Posterior vena cava (tissue), 2 donors: ENCODE data around the gene DAZ1. TPM values are rescaled to one million over a fixed set of nuclear protein-coding genes. Genes with fewer than 3 reads are reported as not detected.
"Not testable (repeated sequence)": the region's sequence is repeated elsewhere in the genome, so short reads cannot be mapped to it uniquely, and the experiment has no call there.

Source experiments
- DNase-seq: peaks from one replicate; pipeline ENCODE4 v3.0.0-alpha.2; 2020; ENCODE audit warnings: low spot score
- intact Hi-C, 2 donors: fragments of 100-400 bp; cut with DNase I; formaldehyde crosslinking; loops; one replicate each; pipeline versions ENCODE4 v1.14.1 to v1.14.2; 2022 to 2023
- long read RNA-seq, 2 donors: library from polyadenylated mRNA; unstranded; transcript quantifications; one replicate each; pipeline ENCODE4 v2.0.0, GENCODE V29; 2020 to 2021
- total RNA-seq, 2 donors: library from RNA; stranded (reverse); fragmentation: NEBNext Ultra II Directional; extraction: Animal tissue kit (Norgen Biotek cat#: 25700); gene quantifications; one replicate each; pipeline ENCODE4 v1.2.1, GENCODE V29; 2021
- donor health status: DM: yes; HTN: yes; CAD: no.
- donor health status: DM: yes; HTN: yes; CAD: no.

DAZ1 gene, protein sequence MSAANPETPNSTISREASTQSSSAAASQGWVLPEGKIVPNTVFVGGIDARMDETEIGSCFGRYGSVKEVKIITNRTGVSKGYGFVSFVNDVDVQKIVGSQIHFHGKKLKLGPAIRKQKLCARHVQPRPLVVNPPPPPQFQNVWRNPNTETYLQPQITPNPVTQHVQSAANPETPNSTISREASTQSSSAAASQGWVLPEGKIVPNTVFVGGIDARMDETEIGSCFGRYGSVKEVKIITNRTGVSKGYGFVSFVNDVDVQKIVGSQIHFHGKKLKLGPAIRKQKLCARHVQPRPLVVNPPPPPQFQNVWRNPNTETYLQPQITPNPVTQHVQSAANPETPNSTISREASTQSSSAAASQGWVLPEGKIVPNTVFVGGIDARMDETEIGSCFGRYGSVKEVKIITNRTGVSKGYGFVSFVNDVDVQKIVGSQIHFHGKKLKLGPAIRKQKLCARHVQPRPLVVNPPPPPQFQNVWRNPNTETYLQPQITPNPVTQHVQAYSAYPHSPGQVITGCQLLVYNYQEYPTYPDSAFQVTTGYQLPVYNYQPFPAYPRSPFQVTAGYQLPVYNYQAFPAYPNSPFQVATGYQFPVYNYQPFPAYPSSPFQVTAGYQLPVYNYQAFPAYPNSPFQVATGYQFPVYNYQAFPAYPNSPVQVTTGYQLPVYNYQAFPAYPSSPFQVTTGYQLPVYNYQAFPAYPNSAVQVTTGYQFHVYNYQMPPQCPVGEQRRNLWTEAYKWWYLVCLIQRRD
- not detected for total RNA-seq
- long read RNA-seq, donor 1 = 0 reads
- long read RNA-seq, donor 2 = 0 reads

DNA sequence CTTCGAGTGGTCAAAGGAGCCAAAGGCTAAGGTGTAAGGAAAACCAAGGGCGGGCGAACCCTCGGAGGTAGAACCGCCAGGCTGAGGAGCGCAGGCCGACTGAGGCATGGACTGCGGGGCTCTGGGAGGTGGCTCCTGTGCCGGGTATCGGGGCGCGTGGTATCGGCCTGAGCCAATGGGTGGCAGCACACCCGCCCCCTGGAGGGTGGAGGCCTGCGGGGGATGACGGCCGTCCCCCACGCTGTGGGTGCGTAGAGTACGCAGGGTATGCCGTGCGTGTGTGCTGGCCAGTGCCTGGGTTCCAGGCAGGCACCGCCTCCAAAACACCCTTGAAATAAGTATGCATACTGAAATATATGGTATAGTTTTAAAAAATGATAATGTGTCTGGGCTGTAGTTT lies at the start of gene DAZ1:
Gene DAZ1 (minus strand): TSS at position 101 of the 400 bp plus-strand sequence. CDS start 208 bp downstream, outside the sequence.
- intact Hi-C loops, DNase-seq: not testable (repeated sequence)

DNA sequence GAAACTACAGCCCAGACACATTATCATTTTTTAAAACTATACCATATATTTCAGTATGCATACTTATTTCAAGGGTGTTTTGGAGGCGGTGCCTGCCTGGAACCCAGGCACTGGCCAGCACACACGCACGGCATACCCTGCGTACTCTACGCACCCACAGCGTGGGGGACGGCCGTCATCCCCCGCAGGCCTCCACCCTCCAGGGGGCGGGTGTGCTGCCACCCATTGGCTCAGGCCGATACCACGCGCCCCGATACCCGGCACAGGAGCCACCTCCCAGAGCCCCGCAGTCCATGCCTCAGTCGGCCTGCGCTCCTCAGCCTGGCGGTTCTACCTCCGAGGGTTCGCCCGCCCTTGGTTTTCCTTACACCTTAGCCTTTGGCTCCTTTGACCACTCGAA lies 20.4 kb upstream of the DAZ1 start, which contains the start of gene DAZ2:
Gene DAZ2 (plus strand): TSS at position 301 of the 400 bp plus-strand sequence. CDS start 208 bp downstream, outside the sequence.
- DNase-seq, intact Hi-C loops: not testable (repeated sequence)

DNA sequence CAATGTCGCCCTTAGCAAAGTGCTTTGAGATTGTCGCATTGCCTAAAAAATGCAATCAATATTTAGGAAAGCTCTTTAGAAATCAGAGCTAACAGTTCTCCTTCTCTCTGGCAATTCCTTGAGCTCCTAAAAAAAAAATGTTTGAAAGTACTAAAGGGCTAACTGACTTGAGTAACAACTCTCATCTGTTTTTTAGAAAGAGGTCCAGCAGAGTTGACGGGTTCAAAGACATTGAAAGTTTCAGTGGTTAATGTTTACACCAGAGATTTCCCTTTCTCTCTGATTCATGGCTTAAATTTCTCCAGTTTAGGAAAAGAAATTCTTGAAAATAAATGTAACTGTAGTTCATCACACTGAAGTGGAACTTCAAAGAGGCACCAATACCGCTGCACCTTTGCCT lies 11.9 kb upstream of the DAZ1 start:
- intact Hi-C loops, DNase-seq: not testable (repeated sequence)

- intact Hi-C loops, DNase-seq: not testable (repeated sequence)
Measured at GRCh38 chrY:23209802-23210495, 11.1 kb upstream of the DAZ1 start.

DNA sequence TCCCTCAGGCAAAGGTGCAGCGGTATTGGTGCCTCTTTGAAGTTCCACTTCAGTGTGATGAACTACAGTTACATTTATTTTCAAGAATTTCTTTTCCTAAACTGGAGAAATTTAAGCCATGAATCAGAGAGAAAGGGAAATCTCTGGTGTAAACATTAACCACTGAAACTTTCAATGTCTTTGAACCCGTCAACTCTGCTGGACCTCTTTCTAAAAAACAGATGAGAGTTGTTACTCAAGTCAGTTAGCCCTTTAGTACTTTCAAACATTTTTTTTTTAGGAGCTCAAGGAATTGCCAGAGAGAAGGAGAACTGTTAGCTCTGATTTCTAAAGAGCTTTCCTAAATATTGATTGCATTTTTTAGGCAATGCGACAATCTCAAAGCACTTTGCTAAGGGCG lies 8.6 kb upstream of the DAZ1 start:
- intact Hi-C loops, DNase-seq: not testable (repeated sequence)

Other genes starting within 250 kb of the DAZ1 start
- gene BPY2, start 214.7 kb downstream of the DAZ1 start, total RNA-seq = not detected
- gene DAZ2, start 20.5 kb upstream of the DAZ1 start, total RNA-seq = not detected